ENCODE data around the gene MOGAT1.

DNA sequence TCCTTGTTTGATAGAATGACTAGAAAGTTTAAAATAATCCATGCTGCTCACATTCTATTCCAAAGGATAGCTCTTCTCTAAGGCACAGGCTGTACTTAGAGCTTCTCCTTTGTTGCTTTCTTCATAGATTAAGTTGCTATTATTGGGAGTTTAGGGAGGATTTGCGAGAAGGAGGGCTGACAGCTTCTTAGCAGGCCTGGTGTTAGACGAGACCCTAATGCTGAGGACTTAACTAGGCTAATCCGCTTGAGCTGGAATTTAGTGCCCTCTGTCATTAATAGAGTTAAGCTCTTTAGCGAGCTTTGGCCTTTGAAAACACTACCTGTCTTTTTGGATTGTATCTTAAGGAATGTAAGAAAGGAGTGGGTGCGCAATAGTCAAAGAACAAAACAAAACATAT, 81.3 kb downstream of the MOGAT1 start:
- TF ChIP-seq CTCF (IDR thresholded peaks at IDR 0.05) (no peak), POLR2A (IDR thresholded peaks at IDR 0.05) (no peak), POLR2AphosphoS5 (IDR thresholded peaks at IDR 0.05) (no peak), EP300 (IDR thresholded peaks at IDR 0.05) (no peak)
